GM18519 (cell line): ENCODE results near the gene TTC22.

Experiments used
- ATAC-seq: cut with Tn5 transposase; IDR thresholded peaks from one replicate; pipeline ENCODE4 v1.9.1; 2021; ENCODE audit warnings: mild to moderate bottlenecking, moderate library complexity; ENCODE audit not compliant: unreplicated experiment, low FRiP score

The TTC22 gene

DNA sequence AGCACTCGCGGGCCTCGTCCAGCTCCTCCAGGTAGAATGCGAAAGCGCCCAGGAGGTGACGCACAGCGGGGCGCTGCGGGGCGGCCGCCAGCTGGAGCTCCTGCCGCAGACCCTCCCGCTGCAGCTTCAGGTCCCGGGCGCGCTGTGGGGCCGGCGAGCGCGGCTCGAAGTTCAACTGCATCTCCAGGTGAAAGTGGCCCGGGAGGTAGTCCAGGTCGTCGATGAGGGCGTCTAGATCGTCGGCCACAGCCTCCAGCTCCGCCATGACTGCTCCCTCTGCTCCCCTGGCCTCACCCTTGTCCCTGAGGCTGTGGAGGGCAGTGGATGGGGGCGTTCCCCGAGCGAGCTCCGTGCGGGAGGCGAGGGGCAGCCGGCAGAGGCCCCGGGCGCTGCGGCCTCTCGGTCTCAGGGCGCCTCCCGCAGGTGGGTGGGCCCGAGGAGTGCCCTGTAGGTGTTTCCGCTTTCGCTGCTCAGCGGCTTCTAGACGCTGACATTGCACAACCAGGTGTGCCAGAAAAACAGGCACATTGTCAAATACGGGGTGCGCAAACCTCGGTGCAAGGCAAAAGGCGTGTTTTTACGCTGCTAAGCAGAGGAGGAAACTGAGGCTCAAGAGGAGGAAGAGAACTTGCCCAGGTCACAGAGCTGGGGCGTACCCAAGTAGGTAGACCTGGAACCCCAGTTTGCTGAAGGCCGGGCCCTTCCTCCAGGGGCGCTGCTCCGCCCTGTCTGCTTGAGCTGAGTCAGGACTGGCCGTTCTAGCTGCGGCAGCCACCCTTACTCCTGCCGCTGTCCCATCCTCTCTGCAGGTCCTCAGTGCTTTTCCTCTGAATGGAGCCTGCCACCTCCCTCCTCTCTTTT is at the start of gene TTC22:
TSS of gene TTC22 (minus strand) at position 425 of the 861 bp plus-strand sequence. CDS start at position 265, 160 bp downstream.
- peak; percentile 69 for ATAC-seq

DNA sequence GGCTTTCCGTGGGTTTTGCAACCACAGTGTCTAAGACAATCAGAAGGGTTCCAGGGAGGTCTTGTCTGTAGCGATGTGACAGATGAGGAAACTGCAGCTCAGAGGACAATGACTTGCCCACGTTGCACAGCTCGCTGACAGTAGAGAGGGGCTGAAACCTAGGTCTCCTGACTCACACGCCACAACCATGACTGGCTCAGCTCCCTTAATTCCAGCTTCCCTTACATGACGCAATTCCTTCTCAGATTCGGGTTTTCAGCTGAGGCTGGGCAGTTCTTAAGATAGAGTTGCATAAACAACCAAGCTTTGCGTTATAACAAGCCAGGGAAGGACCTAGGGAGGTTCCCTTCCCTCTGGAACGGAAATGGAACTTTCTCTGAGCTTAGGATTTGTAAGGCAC is 49.6 kb upstream of the TTC22 start:
- no peak for ATAC-seq

DNA sequence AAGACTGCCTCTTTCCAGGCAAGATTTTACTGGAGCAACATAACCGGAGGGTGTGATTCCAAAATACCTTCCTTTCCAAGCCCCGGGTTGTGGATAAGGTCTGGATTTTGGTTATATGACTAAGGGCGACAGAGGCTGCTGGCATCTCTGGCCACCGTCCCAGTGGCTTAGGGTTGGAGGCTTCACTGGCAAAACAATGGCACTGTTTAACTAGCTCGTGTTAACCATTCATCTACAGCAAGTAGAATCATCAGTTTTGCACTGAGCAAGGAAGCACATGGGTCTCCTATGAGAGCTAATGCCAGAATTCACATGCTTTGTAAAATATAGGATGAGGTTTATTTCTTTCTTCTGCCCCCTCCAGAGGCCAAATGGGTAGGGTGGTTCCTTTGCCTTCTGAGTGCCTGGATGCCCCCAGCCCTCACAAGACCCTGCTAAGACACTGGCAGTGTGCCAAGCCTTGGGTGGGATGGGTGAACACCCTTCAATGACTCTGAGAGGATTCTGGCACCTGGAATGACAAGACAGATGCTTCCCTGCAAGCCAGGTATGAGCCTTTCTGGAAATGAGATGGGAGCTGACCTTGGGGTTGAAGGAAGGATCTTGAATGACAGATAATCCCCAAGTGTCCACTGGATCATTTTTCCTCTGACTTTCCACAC is 49.1 kb upstream of the TTC22 start:
- no peak for ATAC-seq

DNA sequence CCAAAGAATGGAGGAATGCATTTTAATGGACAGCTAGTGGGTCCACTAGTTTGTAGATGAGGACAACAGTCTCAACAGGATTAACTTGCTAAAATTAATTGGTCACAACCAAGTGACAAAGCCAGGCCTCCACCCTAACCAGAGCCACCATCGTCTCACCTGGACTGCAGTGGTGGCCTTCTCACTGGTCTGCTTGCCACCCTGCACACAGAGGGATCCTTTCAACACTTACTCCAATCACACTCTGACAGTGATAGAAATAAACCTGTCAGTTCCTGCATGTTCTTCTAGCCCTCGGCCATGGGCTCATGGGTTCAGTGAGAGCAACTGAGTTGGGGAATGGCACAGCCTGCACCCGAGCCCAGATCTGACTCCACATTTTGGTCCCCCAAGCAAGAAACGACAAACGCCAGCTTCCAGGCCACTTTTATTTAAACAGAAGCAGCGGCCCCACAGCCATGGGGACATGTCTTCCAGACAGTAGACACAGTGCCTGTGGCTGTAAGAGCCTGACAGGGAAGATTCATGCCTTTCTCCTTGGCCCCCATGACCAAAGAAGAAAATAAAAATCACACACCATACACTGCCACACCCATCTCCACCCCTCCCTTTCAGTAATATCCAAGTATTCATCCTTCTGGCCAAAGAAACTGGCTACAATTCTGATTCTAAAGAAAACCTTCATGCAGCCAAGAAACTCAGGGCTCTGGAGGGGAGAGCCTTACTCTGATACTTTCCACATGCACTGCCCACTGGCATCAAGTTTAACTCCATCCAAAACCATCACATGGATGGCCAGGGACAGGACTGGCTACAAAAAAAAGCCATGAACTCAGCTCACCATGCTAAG is 48.3 kb upstream of the TTC22 start:
- ATAC-seq = no peak

DNA sequence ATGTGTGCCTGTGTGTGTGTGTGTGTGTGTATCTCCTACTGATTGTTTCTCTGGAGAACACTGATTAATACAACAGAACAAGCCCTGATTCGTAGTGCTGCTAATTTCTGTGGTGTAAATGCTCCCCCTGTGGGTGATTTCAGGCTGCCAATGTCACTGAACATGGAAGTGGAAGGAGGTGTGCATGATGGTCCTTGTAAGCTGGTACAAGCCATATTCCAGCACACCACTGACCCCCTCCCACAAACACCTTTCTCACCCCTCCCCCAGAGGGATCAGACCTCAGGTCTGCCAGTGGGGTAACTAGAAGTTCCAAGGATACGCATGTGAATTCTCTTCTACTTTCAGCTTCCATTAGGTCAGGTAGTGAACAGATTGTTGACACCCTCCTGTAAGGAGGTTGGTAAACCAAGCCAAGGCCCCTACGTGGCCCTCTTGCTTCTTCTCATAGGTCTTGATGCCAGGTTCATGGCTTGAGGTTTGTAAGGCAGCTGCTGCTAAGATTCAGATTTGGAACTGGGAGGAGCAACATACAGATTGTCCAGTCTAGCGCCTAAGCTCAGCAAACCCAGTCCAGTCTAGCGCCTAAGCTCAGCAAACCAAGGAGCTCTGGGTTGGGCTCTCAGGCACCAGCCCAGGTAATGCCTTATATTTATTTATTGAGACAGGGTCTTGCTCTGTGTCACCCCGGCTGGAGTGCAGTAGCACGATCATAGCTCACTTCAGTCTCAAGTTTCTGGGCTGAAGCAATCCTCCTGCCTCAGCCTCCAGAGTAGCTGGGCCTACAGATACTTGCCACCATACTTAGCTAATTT is 47.2 kb upstream of the TTC22 start:
- no peak for ATAC-seq

DNA sequence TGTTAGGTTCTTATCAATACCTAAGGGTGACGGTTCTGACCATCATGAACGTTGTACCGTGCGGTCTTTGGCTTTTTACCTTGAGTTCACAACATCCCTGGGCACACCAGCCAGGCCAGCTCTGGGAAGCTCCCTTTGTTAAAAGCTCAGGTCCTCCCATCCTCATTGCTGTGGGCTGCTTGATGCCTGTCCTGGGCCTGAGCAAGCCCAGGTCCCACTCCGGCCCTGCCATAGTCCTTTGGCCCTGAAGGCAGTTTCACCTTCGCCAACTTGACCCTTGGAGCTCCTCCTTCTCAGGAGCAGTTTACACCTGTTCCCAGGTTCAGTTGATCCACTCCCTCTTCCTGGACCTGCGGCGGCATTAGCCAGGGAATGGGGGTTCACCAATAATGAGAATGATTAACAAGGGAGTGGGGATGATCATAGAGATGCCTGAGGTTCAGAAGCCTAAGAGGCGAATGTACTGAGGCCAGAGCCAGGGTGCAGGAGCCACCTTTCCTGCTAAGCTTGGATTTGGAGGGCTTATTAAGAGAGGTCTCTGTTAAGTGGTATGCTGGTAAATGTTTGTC is 45.7 kb upstream of the TTC22 start:
- no peak for ATAC-seq

DNA sequence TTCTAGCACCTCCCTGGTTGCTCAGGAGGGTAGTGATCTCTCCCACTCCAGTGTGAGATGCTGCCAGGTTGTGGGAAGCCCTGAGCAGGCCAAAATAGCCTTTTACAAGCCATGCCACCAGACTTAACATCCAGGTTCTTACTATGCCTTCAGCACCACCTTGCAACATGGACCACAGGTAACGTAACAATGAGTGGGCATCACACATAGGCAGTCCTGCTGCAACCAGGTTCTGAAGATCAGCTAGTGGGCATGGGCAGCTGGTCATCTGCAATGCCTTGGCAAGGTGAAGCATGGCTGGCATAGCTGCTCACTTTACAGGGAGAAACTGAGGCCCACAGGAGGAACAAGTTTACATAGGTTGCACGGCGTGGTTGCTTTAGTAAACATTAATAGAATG is 45.2 kb upstream of the TTC22 start:
- ATAC-seq = no peak

DNA sequence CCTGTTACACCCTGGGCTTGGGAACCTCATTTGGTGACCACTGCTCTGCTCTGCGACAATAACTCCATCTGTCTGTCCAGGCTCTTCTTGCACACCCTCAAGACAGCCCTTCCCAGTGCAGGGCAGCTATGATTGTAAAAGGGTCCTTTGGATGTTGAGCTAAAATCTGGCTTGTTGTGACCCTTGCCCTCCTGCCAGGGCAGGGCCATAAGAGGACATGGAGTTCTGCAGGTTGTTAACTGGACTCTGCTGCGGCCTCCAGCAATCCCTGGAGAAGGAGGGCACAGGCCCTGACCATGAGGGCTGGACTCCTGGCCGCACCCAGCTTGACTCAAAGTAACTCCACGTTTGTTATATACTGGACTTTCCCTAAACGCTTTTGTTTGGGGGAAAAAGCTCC is 44.6 kb upstream of the TTC22 start:
- ATAC-seq = no peak

DNA sequence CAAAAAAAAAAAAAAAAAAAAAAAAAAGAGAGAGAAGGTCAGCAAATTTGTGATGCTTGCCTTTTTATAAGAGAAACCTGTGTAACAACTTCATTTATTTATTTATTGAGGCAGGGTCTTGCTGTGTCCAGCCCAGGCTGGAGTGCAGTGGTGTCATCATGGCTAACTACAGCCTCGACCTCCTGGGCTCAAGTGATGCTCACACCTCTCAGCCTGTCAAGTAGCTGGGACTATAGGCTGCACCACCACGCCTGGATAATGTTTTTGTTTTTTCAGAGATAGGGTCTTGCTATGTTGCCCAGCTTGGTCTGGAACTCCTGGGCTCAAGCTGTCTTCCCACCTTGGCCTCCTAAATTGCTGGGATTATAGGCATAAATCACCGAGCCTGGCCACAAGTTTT is 43.4 kb upstream of the TTC22 start:
- ATAC-seq = no peak

DNA sequence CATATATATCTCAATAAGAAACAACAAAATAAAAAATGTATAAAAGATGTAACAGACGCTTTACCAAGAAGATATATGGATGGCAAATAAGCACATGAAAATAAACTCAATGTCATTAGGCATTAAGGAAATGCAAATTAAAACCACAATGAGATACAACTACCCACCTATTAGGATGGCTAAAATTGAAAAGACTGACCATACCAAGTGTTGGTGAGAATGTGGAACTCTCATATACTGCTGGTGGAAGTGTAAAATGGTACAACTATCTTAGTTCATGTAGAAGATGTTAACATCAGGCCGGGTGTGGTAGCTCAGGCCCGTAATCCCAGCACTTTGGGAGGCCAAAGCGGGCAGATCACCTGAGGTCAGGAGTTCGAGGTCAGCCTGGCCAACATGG is 42.3 kb upstream of the TTC22 start:
- ATAC-seq = no peak

DNA sequence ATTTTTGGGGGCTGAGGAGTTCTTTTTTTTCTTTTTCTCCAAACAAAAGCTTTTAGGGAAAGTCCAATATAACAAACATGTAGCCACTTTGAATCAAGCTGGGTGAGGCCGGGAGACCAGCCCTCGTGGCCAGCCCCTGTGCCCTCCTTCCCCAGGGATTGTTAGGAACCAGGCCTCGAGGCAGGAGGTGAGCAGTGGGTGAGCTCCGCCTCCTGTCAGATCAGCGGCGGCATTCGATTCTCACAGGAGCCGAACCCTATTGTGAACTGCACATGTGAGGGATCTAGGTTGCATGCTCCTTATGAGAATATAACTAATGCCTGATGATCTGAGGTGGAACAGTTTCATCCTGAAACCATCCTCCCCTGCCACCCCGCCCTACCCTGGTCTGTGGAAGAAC is 41.8 kb upstream of the TTC22 start:
- ATAC-seq = no peak

DNA sequence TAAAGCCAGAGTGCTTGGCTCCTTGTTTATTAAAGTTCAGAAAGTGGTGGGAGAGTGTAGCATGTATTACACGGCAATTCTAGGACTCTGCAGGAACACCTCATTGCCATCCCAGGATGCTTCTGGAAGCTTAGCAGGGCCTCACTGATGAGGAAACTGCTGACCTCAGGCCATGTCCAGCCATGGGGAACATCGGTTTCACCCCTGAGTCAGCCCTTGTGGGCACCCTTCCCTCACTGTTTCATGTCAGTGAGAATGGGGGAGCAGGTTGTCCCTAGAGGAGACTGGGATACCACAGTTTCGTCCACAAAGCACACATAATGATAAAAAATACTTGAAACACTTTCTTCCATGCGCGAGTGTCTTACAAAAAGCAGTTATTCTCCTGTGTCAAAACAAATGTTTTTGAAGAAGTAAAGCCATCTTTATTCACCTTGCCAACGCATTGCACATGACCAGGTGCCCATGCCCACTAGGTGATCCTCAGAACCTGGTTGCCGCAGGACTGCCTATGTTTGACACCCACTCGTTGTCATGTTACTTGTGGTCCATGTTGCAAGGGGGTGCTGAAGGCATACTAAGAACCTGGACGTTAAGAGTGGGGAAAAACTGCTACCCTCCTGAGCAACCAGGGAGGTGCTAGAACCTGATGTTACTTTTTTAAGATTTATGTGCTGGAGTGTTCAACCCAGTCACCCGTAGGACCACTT is 41.2 kb upstream of the TTC22 start:
- ATAC-seq = no peak

DNA sequence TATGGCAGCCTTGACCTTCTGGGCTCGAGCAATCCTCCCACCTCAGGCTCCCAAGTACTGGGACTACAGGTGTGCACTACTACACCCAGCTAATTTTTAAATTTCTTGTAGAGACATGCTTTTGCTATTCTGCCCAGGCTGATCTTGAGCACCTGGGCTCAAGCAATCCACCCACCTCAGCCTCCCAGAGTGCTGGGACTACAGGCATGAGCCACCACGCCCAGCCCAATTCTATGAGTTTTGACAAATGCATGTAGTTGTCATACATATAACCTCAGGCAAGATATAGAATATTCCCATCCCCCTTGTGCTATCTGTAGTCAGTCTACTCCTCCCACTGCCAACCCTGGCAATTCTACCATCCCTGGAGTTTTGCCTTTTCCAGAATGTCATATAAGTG is 38.7 kb upstream of the TTC22 start:
- ATAC-seq = no peak

DNA sequence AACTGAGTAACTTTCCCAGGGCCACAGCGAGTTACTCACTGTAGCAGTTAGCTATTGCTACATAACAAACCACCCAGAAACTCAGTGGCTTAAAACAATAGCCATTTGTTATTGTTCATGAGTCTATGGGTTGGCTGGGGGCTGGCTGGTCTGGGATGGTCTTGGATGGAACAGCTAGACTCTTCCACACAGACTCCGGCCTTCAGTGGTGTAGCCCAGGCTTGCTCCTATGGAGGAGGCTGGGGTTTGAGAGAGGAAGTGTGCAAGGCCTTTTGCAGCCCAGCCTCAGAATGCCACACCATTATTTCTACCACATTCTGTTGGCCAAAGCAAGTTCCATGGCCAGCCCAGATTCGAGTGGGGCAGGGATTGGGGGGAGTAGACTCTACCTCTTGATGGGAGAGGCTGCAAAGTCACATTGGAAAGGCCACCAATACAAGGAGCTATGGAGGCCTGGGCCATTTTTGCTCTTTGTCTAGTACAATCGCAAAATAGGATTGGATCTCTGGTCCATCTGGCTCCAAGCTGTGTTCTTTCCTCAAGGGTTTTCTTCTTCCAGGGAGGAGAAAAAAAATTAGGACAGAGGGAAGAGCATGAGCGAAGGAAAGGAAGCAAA is 37.5 kb upstream of the TTC22 start:
- ATAC-seq = no peak

DNA sequence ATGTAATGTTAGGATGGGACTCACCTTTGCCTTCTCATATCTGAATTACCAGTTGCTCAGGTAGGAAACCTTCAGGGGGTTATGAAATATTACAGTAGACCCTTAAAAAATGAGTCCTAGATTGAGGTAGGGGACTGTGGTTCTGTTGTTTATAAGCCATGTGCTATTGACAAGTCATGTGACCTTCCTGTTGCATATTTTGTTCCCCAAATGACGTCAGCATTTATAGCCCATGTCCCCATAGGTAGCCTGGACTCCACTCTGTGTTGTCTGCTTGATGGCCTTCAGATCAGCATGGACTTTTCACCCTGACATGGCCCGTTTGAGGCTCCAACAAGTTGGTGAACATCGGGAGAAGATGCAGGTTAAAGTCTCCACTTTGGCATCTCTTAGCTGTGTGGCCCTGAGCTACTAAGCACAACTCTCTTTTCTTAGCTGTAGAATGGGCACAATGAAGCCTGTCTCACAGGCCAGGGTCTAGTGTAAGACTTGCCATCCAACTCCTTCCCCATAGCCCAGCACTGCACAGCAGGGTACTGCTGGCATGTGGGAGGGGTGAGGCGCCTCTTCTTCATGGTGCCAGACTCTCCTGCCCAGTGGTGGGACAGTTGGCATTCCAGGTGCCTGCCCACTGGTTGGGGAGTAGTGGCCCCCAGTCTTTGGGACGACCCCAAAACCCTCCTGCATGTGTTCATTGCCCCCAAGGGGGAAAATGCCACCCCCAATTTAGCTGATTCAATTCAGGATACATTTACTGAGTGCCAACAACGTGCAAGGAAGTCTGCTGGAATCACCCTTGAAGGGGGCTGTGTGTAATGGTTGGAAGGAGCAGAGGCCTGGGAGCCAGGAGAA is 36.1 kb upstream of the TTC22 start:
- ATAC-seq = no peak

DNA sequence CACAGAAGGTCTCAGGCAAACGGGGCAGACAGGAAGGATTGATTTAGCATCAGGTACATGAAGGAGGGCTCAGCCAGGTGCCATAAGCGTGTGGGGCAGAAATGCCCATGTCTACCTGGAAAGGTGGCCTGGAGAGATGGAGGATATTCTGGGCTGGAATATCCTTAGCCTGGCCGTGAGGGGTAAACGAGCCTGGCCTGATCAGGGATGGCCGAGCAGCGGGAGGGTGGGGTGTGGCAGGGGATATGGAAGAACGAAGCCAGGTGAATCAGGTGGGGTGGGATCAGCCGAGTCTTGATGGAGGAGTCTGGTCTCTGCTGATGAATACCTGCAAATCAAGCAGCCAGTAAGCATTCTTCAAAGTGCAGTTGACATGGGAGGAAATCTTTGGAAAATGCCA is 35.5 kb upstream of the TTC22 start:
- ATAC-seq = no peak

DNA sequence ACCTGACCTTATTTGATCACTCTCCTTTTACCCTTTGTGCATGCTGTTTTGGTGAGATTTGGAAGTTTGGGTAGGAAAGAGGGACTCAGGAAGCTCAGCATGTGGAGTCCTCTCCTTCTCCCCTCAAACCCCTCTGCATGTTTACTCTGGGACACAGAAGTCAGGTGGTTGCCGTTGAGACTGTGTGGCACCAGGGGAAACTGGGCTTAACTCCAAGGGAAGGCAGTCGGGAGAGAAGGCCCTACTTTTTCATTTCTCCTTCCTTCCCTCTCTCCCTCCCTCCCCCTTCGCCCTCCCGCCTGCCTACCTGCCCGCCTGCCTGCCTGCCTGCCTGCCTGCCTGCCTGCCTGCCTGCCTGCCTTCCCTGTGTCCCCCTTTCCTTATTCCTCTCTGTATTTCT is 34.8 kb upstream of the TTC22 start:
- ATAC-seq = no peak
